Non-pigmented ciliary epithelial cell (primary cell): ENCODE data around the gene HAUS7.

ENCODE experiments used
- DNase-seq: peaks from one replicate; pipeline ENCODE4 v3.0.0-alpha.2; 2010; ENCODE audit warnings: low read depth

HAUS7 gene

GRCh38 chrX:153470411-153471363, at the start of gene HAUS7:
Gene HAUS7, minus strand, starts transcription at chrX:153470576. Its CDS starts 19 bp downstream, at chrX:153470557.
- DNase-seq: peak; percentile 32

GRCh38 chrX:153519569-153520286, 49.4 kb upstream of the HAUS7 start:
- DNase-seq: no peak

- DNase-seq: no peak
Observed at GRCh38 chrX:153517946-153518834, 47.8 kb upstream of the HAUS7 start.

GRCh38 chrX:153517423-153517822, 47.0 kb upstream of the HAUS7 start, which contains the start of gene ATP2B3:
Gene ATP2B3, plus strand, starts transcription at chrX:153517642. Its CDS starts 18,606 bp downstream, at chrX:153536248.
- DNase-seq: no peak

- no peak for DNase-seq
Observed at GRCh38 chrX:153516073-153516472, 45.7 kb upstream of the HAUS7 start.

- no peak for DNase-seq
Observed at GRCh38 chrX:153515435-153515834, 45.1 kb upstream of the HAUS7 start.

GRCh38 chrX:153514259-153514658, 43.9 kb upstream of the HAUS7 start:
- no peak for DNase-seq

- DNase-seq: no peak
Observed at GRCh38 chrX:153513265-153513664, 42.9 kb upstream of the HAUS7 start.

- no peak for DNase-seq
Observed at GRCh38 chrX:153512501-153512893, 42.1 kb upstream of the HAUS7 start.

GRCh38 chrX:153511784-153512500, 41.6 kb upstream of the HAUS7 start:
- DNase-seq: no peak

GRCh38 chrX:153510383-153510782, 40.0 kb upstream of the HAUS7 start:
- no peak for DNase-seq

- no peak for DNase-seq
Observed at GRCh38 chrX:153509592-153509991, 39.2 kb upstream of the HAUS7 start.

- peak; percentile 20 for DNase-seq
Observed at GRCh38 chrX:153507484-153508178, 37.3 kb upstream of the HAUS7 start.

- no peak for DNase-seq
Observed at GRCh38 chrX:153505361-153505760, 35.0 kb upstream of the HAUS7 start.

- no peak for DNase-seq
Observed at GRCh38 chrX:153504445-153505016, 34.2 kb upstream of the HAUS7 start.

GRCh38 chrX:153502796-153503195, 32.4 kb upstream of the HAUS7 start:
- no peak for DNase-seq

- DNase-seq: no peak
Observed at GRCh38 chrX:153502131-153502530, 31.8 kb upstream of the HAUS7 start.

- no peak for DNase-seq
Observed at GRCh38 chrX:153501530-153501929, 31.2 kb upstream of the HAUS7 start.

- DNase-seq: no peak
Observed at GRCh38 chrX:153500676-153501280, 30.4 kb upstream of the HAUS7 start.

- no peak for DNase-seq
Observed at GRCh38 chrX:153499876-153500275, 29.5 kb upstream of the HAUS7 start.
